Bronchus fibroblast of lung (primary cell): ENCODE results near the gene LINC01488. TPM values are rescaled to one million over a fixed set of nuclear protein-coding genes. Genes with fewer than 3 reads are reported as not detected.

Source experiments
- total RNA-seq: library from RNA; depleted of rRNA; stranded (reverse); fragments of >200 nt; gene quantifications from 2 replicates; pipeline ENCODE4 v1.2.3, GENCODE V29; 2015

LINC01488 gene
- total RNA-seq, result not detected in 2 replicates

GRCh38 chr11:69481393-69481844 lies at the start of gene LINC01488:
Gene LINC01488, plus strand, starts transcription at chr11:69481663.

Other genes with a start within 250 kb of the LINC01488 start
- gene MYEOV, start 187.5 kb upstream of the LINC01488 start, total RNA-seq, result 0.67 and 3.3 TPM in 2 replicates
- gene CCND1, start 159.5 kb downstream of the LINC01488 start, total RNA-seq, result 112 and 125 TPM in 2 replicates
- gene LTO1, start 193.7 kb downstream of the LINC01488 start, total RNA-seq, result 10.4 and 11.4 TPM in 2 replicates
- gene FGF19, start 222.4 kb downstream of the LINC01488 start, total RNA-seq, result not detected in 2 replicates